CMK (cell line): Measurements from ENCODE around the gene DRD4.

ENCODE experiments used
- DNase-seq: peaks from one replicate; pipeline ENCODE4 v3.0.0-alpha.2; 2010; ENCODE audit warnings: low read depth

Gene DRD4

DNA sequence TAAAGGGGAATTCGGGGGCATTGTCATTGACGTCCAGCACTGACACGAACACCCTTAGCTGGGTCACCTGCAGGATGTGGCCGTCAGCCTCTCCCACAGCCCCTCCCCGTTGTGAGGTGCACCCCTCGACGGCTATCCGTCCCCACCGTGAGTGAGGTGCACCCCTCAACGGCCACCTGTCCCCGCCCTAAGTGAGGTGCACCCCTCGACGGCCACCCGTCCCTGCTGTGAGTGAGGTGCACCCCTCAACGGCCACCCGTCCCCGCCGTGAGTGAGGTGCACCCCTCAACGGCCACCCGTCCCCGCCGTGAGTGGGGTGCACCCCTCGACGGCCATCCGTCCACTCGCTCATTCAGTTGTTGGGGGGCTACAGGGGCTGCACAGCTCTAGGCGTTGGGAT, 15.2 kb upstream of the DRD4 start:
- DNase-seq, result no peak

DNA sequence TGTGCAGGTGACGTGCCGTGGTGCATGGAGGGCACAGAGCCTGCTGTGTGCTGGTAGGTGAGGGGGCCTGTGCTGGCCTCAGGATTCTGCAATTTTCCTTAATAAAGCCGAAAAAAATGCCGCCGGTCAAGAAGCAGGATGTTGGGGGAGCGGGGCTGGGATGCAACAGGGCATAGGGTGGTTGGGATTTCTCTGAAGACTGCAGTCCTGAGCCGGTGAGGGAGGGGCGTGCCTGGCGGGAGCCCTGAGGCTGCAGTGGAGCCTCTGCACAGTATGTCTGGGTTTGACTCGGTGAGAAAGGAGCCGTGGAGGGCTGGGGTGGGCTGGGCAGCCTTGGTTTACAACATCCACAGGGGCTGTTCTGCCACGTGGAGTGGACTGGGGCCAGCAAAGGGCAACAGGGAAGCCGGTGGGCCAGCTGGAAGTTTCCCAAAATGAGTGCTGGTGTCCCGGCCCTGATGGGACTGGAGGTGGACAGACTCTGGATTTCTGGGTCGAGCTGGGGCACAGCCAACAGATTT, 13.7 kb upstream of the DRD4 start:
- no peak for DNase-seq

DNA sequence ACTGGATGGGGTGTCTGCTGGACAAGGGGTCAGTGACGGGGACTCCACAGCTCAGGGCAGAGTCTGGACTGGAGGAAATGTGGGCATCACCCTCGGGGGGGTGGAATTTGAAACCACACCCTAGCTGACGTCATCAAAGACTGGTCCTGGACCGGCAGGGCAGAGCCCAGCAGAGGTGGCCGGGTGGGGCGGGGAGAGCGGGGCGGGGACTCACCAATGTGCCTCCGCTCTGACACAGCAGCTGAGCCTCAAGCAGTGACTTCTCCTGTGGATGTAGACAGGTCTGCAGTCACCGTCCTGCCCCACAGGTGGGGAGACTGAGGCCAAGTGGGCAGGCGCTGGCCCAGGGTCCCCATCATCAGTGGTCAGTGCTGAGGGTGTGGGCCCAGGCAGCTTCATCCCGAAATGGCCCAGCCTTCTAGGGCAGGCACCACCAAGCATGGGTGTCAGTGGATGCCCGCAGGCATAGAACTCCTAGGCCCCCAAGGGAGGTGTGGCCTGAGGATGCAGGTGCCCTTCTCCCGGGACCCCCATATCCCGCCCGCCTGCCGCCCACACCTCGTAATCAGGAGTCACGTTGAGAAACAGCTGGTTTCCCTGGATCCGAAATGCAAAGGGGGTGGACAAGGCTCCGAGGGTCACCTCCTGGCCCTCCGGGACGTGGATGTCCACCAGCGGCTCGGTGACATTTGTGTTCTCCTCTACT, 12.9 kb upstream of the DRD4 start:
- no peak for DNase-seq

DNA sequence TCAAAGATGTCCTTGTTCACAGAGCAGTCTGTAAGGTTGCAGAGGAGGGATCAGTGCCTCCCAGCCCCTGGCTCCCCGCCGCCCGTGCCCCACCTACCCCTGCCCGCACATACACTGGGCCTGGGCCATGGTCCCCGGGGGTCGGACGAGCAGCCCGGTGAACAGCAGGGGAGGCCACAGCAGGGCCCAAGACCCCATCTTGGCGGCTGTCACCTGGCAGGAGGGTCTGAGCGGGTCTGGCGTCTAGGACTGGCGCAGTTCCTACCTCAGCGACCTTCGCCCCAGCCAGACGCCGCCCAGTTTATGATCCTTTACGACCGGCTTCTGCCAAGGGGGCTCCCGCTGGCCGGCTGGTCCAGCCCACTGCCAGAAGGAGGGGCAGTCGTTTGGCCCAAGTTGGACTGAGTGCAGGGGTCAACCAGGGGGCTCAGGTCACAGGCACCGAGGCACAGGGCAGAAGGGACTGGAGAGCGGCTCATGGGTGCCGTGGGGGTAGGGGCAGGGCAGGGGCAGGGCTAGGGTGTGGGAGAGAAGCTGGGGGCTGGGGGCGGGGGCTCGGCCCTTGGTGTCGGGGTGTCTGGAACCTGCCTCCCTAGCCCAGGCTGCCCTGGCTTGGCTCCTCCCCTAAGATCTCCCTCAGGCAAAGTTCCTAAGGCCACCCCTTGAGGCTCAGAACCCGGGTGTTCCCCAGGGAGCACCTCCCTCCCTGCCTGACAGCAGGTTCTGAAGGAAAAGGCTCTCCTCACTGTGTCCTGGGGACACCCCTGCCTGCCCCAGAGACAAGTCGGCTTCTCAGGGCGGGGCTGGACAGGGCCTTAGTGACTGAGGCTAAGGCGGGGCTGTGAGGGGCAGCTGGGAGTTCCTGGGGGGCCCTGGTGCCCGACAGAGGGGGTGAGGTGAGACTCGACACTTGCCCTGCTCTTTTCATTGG, 12.1 kb upstream of the DRD4 start, which contains the start of gene CDHR5:
Gene CDHR5 (minus strand): TSS at position 251 of the 931 bp plus-strand sequence. CDS start 53 bp downstream, at position 198.
- no peak for DNase-seq

DNA sequence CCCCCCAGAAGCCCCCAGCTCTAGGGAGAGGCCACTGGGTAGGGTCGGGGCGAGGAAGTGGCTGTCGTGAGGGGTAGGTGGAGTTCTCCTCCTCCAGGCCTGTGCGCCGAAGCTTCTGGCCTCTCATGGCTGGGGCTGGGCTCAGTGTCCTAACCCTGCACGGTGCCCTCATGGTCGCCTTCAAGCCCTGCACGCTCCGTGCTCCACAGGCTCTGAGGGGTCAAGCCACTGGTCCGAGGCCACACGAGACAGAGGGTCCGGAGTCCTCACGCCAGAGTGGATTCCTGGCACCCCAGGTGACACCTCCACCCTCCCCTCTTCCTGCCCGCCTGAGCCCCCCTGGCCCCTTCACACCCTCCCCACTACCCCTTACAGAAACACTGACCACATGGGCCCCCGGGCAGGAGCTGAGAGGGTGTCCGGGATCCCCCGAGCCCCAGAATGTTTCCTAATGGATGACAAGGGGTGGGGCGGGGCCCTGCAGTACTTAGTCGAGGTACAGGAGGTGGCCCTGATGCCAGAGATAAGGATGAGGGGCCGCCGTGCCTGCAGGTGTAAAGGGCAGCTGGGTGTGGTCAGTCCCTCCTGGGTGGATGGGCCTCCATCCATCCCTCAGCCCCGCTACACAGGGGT, 11.3 kb upstream of the DRD4 start:
- DNase-seq, result no peak

DNA sequence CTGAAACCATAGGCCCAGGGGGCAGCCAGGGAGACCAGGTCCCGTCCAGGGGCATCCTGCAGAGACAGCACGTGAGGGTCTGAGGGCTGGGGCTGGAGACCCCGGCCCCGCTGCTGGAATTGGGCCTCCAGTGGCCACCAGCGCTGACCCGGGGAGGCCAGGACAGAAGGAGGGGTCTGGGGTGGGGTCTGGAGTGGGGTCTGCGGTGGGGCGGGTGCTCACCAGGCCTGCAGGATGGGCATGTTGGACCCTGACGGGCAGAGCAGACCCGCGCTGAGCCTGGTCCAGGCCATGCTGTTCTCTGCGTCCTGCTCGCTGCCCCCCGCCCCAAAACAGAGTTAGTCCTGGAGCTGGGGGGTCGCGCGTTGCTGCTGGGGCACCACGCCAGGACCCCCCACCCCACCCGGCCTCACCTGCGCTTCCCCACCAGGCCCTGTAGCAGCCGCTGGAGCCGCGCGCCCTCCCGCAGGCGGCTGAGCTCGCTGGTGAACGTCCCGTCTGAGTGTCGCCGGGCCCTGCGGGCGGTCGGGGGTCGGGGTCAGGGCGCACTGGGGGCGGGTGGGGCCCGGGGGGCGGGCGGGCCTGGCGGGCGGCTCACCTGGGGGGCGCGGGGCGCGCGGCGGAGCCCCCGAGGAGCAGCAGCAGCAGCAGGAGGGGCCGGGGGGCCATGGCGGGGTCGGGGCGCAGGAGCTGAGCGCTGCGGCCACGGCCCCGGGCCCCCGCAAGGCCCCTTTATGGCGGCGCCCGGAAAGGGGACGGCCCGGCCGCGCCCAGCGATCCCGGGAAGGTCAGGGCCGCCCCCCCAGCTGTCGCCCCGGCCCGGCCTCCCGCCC, 10.4 kb upstream of the DRD4 start, which contains the start of gene SCT:
Gene SCT (minus strand): TSS at position 707 of the 833 bp plus-strand sequence. CDS start 38 bp downstream, at position 669.
- no peak for DNase-seq

DNA sequence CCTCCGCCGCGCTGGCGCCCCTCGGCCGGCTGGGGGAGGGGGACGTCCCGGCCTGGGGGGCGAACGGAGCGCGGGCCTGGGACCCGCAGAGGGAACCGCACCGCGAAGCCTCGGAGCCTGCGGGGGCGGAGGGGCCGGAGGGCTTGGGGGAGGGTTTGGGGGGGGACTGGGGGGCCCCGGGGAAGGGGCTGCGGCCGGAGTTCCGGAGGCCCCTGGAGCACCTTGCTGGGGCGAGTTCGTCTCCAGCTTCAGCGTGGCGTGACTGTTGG, 9.8 kb upstream of the DRD4 start:
- DNase-seq, result no peak

DNA sequence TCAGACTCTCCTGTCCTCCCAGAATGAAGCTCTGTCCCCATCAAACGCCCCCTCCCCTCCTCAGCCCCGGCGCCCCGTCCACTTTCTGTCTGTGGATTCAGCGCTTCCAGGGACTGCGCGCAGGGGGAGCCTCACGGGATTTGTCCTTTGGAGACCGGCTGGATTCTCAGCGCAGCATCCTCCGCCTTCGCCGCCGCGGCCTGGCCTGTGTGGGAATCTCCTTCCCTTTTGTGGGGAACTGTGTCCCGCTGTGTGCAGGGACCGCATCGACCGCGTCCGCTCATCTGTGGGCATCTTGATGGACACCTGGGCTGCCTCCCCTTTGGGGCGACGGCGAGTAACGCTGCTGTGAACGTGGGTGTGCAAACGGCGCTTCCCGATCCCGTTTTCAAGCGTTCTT, 9.0 kb upstream of the DRD4 start:
- DNase-seq, result no peak

DNA sequence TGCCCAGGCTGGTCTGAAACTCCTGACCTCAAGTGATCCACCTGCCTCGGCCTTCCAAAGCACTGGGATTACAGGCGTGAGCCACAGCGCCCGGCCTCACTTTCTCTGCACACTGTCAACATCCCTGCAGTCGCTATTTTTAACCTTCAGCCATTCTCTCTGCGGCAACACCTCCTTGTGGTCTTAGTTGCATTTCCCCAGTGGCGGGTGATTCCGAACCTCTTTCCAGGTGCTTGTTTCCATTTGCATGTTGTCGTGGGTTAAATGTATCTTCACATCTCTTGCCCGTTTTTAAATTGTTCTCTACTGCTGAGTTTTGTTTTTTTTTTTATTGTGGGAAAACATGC, 7.9 kb upstream of the DRD4 start:
- no peak for DNase-seq

DNA sequence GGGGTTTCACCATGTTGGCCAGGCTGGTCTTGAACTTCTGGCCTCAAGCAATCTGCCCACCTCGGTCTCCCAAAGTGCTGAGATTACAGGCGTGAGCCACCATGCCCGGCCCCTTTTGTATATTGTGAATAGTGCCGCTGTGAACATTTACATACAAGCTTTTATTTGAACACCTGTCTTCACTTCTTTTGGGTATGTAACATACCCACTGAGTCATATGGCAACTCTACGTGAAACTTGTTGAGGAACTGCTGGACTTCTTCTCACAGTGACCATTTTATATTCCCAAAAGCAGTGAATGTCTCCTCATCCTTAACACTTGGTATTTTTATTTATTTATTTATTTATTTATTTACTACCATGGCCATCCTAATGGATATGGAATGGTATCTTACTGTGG, 6.2 kb upstream of the DRD4 start:
- DNase-seq, result no peak

DNA sequence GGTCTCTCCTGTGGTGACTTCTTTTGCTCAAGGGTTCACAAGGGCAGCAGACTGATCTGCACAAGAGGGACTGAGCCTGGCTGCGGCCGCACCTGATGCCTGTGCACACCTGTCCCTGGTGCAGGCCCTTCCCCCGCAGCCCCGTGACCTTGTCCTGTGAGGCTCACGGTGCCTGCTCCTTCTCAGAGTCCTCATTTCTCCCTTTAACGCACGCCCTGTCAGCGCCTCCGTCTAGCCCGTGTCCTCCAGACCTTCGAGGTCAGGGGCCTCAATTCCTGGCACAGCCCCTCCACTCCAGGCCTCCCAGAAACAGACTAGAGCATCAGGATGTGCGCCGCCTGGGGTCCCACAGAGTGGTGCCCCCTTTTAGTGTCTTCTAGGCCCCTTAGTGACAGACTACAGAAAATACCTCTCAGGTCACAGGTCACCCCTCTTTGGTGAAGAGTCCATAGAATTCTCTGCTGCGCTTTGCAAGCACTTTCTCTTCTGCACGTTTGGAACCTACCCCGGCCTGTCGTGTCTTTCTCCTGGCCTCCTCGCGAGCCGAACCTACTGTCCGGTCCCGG, 1.0 kb upstream of the DRD4 start:
- no peak for DNase-seq

DNA sequence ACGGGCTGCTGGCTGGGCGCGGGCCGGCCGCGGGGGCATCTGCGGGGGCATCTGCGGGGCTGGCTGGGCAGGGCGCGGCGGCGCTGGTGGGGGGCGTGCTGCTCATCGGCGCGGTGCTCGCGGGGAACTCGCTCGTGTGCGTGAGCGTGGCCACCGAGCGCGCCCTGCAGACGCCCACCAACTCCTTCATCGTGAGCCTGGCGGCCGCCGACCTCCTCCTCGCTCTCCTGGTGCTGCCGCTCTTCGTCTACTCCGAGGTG, 194 bp downstream of the DRD4 start:
- DNase-seq, result no peak

DNA sequence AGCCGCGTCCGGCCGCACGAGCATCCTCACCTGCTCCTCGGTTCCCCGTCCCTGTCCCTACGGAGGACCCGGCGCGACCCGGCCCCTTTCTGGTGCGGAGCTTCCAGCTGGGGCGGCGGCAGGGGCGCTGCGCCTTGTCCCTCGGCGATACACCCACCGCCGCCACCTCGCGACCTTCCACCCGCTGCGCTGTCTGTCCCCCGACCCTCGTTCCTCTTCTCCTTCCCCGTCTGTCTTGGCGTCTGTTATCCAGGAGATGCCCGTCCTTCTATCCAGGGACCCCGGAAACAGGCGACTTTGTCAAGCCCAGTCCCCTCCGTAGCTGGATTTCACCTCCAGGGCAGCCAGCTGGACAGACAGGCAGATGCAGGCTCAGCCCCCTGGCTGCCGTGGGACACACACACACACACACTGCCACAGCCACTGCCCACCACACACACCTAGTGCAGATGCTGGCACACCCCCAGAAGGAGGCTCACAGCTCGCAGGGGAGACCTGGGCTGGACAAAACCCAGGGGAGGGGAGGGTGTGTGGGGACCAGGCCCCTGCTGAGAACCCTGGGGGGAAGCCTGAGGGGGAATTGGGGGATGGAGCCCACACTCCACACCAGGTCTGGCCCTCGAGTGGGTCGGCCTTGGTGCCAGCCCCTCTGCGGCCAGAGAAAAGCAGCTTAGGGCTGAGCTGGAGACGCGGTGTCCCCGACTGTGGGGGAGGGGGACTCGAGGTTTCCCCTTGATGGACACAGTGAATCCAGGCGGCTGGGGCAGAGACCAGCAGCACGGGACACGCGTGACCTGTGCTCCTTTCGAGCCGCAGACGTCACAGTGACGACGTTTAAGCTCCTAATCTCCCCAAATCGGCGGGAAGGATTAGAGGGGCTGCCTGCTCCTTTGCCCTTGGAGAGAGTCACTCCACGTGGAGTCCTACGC, 788 bp downstream of the DRD4 start:
- DNase-seq, result no peak

DNA sequence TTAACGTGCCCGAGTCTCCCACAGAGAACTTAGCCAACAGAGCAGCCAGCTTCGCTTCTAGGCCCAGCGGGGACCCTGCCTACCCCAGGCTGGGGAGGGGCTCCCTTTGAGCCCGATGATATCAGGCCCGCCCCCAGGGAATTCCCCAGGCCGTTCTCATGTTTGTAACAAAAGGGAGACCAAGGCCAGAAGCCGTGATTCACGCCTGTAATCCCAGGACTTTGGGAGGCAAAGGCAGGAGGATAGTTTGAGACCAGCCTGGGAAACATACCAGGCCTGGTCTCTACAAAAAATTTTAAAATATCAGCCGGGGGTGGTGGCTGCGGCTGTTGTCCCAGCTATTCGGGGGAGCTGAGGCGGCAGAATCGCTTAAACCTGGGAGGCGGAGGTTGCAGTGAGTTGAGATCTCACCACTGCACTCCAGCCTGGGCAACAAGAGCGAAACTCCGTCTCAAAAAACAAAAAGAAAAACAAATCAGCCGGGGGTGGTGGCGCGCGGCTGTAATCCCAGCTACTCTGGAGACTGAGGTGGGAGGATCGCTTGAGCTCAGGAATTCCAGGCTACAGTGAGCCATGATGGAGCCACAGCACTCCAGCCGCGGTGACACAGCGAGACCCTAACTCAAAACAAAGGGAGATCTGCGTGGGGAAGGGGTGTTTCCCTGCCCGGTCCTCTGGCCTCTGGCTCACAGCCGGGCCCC, 1.7 kb downstream of the DRD4 start:
- no peak for DNase-seq

DNA sequence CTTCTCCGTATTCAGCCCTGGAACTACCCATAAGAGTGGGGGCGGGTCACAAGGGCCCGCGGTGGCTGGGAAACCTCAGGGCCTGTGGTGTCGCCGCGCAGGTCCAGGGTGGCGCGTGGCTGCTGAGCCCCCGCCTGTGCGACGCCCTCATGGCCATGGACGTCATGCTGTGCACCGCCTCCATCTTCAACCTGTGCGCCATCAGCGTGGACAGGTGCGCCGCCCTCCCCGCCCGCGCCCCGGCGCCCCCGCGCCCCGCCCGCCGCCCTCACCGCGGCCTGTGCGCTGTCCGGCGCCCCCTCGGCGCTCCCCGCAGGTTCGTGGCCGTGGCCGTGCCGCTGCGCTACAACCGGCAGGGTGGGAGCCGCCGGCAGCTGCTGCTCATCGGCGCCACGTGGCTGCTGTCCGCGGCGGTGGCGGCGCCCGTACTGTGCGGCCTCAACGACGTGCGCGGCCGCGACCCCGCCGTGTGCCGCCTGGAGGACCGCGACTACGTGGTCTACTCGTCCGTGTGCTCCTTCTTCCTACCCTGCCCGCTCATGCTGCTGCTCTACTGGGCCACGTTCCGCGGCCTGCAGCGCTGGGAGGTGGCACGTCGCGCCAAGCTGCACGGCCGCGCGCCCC, 2.4 kb downstream of the DRD4 start:
- DNase-seq, result no peak

DNA sequence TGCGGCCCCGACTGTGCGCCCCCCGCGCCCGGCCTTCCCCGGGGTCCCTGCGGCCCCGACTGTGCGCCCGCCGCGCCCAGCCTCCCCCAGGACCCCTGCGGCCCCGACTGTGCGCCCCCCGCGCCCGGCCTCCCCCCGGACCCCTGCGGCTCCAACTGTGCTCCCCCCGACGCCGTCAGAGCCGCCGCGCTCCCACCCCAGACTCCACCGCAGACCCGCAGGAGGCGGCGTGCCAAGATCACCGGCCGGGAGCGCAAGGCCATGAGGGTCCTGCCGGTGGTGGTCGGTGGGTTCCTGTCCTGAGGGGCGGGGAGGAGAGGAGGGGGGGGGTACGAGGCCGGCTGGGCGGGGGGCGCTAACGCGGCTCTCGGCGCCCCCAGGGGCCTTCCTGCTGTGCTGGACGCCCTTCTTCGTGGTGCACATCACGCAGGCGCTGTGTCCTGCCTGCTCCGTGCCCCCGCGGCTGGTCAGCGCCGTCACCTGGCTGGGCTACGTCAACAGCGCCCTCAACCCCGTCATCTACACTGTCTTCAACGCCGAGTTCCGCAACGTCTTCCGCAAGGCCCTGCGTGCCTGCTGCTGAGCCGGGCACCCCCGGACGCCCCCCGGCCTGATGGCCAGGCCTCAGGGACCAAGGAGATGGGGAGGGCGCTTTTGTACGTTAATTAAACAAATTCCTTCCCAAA, 3.1 kb downstream of the DRD4 start:
- DNase-seq, result no peak

DNA sequence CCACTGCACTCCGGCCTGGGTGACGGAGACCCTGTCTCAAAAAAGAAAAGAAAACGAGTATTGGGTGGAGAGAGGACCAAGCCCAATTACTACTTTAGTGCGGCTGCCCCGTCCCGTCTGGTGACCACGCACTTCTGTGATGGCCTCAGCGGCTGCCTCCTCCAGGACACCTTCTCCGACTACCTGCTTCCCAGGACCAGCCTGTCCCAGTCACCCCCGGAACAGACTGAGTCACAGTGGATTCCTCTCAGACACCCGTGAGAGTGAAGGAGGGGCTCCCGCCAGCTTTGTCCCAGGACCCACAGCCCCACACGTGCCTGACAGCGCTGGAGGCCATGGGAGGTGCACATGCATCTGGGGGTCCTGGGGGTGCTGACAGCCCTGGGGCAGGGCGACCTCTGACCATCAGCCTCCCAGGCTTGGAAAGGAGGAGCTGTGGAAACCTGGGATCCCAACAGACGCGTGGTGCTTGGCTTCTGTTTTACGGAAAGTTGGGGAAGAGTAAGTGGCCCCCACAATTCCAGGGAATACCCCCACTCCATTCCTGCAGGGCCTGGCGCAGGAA, 4.8 kb downstream of the DRD4 start:
- no peak for DNase-seq

DNA sequence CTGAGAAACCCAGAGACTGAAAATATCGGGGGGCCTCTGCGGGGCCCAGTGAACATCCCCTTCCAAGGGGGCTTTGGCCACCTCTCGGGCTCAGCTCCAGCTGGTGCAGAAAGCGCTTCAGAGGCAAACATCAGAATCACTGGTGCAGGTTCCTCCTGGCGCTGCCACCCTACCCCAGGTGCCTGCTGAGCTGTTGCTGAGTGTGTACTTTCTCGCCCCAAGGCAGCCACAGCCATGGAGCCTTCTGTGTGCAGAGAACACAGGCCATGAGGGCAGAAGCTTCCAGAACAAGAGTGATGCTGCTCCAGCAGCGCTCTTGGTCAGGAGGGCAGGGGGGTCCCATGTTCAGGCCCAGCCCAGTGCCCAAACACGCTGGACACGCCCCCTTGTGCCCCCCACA, 6.3 kb downstream of the DRD4 start:
- DNase-seq, result no peak
